ENCODE measurements around the gene RTP1.
"Not testable (repeated sequence)": the region's sequence is repeated elsewhere in the genome, so short reads cannot be mapped to it uniquely, and the experiment has no call there.

Gene RTP1

GRCh38 chr3:187199463-187200050 is 2.3 kb downstream of the RTP1 start:
- not testable (repeated sequence) for DNase-seq

DNA sequence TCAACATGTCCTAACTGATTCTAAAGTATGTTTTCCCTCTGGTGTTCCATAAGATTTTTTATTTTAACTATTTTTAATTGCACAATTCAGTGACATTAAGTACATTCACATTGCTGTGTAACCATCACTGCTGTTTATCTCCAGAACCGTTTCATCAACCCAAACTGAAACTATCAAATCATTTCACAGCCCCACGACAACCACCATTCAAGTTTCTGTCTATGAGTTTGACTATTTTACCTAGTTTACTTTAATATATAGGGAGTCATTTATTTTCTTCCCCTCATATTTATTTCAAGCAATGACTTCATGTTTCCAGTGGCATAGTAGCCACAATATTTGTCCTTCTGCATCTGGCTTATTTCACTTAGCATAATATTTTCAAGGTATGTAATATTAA is 8.4 kb downstream of the RTP1 start:
- DNase-seq = no peak

DNA sequence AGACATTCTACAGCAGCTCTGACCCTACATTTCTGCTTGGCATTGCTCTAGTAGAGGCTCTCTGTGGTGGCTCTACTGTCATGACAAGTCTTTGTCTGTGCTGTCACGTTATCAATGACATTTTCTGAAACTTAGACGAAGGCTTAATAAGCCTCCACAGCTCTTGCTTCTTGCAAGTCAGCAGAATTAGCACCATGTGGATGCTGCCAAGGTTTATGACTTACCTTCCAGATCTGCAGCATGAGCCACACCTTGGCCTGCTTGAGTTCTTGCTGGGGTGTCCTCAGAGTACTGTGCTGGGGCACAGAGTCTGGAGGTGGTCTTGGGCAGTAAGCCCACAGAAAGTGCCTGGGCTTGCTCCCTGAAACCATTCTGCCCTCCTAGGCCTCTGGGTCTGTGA is 9.8 kb downstream of the RTP1 start:
- no peak for DNase-seq

DNA sequence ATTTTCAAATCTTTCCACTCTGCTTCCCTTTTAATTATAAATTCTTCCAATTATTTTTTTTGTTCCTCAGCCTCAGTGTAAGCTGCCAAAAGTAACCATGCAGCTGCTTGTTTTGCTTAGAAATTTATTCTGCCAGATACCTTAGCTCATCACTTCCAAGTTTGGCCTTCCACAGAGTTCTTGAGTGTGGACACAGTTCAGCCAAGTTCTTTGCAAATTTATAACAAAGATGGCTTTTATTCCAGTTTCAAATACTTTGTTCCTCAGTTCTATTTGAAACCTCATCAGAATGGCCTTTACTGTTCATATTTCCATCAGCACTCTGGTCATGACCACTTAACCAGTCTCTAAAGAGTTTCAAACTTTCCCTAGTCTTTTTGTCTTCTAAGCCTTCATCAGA is 10.3 kb downstream of the RTP1 start:
- DNase-seq = no peak

DNA sequence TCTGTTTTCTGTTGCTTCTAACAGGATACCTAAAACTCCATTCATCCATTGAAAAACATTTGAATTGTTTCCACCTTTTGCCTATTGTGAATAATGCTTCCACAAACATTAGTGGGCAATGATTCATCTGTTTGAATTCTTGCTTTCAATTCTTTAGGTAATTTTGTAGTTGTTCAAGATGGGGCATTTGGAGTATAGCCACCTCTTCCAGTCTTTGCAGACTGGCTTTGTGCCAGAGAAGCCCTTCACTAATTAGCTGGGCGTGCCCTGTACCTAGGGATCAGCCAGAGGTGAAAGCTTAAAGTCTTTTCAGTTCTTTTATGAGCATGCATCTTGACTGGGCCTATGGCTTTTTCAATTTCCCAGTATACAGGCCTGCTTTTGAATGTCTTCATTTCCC is 10.9 kb downstream of the RTP1 start:
- DNase-seq = no peak

DNA sequence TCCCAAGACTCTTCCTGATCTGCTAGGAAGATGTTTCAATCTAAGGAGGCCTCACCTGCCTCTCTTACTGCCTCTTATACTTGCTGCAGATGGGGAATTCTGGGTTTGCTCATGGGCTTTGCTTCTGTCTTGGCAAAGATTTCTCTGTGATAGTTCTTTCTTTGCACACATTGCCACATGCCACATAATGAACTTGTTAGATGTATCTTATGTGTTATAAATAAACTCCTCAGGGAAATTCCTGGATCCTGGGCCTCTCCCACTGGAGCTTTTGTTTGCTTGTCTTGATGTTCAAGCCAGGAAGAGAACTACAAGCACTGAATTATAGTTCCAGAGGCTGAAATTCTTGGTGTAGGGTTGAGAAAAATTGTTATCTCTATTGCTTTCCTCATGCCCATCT is 12.2 kb downstream of the RTP1 start:
- DNase-seq = no peak

DNA sequence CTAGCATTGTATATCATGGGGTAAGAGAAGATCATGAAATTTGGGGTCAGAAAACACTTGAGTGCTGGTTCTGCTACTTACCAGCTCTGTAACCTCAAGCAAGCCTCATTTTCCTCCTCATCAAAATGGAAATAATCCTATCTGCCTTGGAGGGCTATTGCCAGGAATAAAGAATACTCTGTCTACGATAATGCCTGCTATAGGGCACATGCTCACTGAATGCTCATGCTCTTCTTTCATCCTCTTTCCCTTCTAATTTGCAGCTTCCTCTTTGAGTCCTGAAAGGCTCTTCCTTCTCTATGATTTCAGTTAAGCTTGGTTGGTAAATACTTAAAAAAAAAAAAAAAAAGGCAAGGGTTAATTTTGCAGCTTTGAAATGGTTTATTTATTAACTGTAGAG is 12.8 kb downstream of the RTP1 start:
- DNase-seq = no peak

DNA sequence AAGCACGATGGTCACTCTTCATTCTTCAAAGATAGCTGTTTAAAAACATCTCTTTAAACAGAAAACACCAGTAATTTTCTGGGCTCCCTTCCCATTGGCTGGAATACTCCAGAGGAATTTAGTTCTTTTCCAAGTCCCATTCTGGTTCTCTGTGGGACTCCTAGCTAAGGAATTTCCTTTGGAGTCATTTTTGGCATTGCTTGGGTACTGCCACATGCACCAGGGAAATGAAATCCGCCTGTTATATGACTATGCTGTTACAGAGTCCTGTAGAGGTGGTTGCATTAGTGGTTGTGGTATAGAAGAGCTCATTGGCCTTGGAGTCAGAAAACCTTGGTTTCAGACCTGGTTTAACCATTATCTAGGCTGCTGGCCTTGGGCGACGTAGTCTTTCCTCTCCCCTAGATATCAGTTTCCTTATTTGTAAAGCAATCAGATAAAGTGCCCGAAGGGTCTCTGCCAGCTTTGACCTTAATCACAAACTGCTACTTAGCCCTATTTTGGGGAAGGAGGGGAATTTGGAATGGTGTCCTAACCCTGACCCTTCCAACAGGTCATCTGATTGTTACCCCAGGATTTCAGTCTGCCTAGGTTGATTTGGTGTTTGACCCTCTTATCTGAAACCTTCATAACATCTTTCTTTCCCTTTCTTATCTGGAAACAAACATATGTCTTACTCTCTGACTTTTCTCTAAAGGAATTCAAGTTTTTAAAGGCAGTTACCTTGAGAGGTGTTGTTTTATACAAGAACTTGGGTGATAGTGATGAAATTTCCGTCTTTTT is 13.4 kb downstream of the RTP1 start:
- no peak for DNase-seq

DNA sequence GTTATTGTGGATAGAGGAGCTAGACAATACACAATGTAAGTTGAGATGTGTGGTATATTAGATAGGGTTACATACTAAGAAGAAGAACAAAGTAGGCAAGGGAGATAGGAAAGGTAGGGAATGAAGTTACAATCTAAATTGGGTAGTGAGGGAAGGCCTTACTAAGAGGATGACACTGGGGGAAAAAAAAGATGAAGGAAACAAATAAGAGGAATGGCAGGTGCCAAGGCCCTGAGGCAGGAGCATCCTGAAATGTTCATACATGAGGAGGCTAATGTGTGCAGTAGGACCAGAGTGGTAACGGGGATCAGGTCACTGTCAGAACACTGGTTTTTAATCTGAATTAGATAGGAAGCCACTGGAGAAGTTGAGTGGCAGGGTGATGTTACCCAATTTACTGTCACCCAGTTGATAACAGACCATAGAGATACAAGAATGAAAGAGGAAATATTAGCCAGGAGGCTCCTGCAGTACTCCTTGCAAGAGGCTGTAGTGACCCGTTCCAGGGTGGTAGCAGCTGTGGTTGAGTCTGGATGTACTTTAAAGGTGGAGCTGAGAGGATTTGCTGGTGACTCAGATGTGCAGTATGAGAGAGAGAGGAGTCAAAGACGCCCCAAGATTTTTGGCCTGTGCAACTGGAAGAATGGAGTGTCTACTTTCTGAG is 14.4 kb downstream of the RTP1 start:
- no peak for DNase-seq

DNA sequence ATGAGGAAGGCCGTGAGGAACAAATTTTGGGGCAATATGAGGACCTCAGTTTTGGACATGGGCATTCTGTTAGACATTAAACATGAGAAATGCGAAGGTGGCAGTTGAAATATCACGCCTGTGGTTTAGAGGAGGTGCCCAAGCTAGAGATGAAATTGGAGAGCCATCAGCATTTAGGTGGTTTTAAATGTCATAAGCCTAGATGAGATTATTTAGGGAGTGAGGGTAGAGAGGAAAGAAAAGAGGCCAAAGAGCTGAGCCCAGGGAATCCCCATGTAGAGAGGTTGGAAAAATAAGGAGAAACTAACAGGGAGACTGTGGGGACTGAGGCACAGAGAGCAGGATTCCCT is 14.9 kb downstream of the RTP1 start:
- DNase-seq = no peak

DNA sequence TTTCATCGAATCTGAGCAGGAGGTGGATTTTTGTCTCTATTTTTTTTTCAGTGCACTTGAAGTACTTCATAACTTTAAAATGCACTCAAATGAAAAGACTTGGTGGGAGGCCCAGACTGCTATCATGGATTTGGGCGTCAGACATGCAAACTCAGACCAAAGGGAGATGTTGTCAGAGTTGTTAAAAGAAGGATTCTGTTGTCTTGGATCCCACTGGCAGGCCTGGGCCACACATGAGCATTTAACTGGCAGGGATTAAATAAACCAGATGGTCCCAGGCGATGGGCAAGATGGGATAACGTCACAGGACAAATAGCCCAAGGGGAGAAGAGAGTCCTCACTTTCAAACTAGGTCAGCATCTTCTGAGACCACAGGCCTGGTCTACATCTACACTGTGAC is 15.4 kb downstream of the RTP1 start:
- DNase-seq = no peak

DNA sequence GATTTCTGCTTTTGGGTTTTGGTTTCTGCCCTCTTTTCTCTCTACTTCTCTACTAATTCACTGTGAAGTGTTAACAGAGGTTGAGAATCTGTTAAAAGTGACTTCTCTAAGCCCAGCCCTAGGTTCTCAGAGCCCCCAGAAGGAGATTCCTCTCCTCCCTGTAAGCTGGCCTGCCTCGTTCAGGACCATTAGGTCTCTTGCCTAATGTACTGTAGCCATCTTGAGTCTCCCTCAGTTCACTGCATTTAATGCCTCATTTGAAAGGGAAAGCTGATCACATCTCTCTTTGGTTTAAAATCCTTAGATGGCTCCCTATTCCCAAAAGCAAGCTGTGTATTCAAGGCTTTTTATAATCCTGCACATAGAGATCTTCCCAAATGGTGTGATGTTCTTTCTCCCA is 16.3 kb downstream of the RTP1 start:
- DNase-seq = no peak

- DNase-seq = no peak
These were observed 18.2 kb downstream of the RTP1 start for GRCh38 chr3:187215460-187215859.

- DNase-seq = no peak
These were observed 25.5 kb downstream of the RTP1 start for GRCh38 chr3:187222801-187223200.

DNA sequence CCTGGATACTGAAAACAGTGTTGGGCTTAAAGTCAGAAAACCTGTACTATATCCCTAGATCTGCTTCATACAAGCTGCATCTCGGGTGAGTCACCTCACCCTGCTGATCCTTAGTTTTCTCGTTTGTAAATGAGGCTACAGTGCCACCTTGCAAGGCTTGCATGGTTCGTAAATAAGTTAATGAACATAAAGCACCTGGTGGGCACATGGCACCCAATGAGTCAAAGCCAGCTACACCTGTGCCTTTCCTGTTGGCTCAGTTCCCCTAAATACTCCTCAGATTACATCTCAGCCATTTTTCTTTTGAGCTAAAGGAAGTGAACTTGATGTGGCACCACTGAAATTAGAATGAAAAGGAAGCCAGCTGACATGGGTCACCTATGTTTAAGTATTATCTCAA is 26.5 kb downstream of the RTP1 start:
- no peak for DNase-seq

- DNase-seq = no peak
These were observed 30.5 kb downstream of the RTP1 start for GRCh38 chr3:187227658-187228258.

DNA sequence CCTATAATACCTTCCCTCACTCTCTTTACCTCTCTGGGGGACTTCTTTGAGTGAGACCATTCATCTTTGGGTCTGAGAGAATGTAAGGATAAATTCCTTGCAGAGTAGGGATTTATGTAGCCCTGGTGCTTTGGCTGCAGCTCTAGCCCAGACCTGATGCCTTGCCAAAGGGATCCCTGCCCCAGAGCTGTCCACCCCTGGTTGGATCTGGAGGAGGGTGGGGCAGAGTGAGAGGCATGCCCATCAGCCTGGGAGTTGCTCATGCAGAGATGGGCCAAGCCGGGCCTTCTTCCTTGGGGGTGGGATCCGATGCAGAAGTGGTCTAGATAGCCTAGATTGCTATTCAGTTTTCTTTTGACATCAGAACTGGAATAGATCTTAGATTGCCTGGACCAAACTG is 31.5 kb downstream of the RTP1 start:
- DNase-seq = no peak

DNA sequence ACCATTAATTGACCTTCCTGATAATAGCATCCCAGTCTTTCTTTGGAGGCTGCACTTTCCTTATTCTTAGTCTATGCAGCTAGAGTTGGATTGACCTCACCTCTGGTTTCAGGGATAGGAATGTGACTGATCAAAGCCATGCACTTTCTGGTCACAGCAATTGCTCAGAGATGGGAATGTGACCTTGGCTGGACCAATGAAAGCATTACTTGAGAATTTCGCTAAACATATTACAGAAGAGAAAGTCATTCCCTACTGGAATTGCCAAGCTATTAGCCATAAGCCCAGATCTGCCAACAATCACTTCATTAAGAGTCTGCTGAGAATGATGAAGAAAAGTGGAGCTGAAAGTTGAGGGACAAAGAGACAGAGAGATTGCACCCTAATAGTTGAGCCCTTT is 32.7 kb downstream of the RTP1 start:
- no peak for DNase-seq

DNA sequence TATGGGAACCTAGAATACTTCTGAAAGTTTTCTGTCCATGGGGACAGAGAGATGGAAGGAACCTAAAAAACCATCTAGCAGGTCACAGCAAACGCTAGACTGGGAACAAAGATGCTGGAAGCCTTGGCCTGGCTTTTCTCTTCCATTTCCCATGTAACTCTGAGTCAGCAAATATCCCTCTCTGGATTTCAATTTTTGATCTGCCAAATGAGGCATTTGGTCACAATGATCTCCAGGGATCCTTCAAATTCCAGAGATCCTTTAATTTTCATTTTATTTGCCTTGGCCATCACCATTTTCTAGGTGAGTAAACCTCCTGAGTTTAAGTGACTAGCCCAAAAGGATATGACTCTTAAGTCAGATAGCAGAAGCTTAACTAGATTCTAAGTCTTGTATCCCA is 39.7 kb downstream of the RTP1 start:
- no peak for DNase-seq

- DNase-seq = no peak
These were observed 40.5 kb downstream of the RTP1 start for GRCh38 chr3:187237741-187238140.

GRCh38 chr3:187238239-187238638 is 41.0 kb downstream of the RTP1 start:
- DNase-seq = no peak

DNA sequence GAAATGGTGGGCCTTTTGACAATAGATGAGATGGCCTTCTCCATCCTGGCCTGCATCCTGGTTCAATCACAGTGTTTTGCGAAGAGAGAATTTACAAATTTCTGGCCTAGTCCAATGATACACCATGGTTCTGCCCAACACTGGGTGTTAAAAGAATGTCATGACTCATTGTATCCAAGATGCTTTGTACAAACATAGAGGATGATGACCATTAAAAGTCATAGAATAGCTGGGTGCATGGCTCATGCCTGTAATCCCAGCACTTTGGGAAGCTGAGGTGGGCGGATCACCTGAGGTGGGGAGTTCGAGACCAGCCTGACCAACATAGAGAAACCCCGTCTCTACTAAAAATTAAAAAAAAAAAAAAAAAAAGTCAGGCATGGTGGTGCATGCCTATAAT is 41.5 kb downstream of the RTP1 start:
- not testable (repeated sequence) for DNase-seq

- no peak for DNase-seq
These were observed 45.1 kb downstream of the RTP1 start for GRCh38 chr3:187242435-187242834.

GRCh38 chr3:187242900-187243299 is 45.6 kb downstream of the RTP1 start:
- no peak for DNase-seq

All from activated CD4-positive, alpha-beta T cell treated with anti-CD3 and anti-CD28 coated beads, Interleukin-2, amount 50 U/mL, for 1 hour (primary cell).